C1 segment of cervical spinal cord (tissue), 14 donors: ENCODE results near the gene ASB6.
"Not testable (repeated sequence)": the region's sequence is repeated elsewhere in the genome, so short reads cannot be mapped to it uniquely, and the experiment has no call there.

Experiments
- DNase-seq, 14 donors: peaks; one replicate each; lab custom pipeline; 2025; lab: John Stamatoyannopoulos, UW

ASB6 gene

DNA sequence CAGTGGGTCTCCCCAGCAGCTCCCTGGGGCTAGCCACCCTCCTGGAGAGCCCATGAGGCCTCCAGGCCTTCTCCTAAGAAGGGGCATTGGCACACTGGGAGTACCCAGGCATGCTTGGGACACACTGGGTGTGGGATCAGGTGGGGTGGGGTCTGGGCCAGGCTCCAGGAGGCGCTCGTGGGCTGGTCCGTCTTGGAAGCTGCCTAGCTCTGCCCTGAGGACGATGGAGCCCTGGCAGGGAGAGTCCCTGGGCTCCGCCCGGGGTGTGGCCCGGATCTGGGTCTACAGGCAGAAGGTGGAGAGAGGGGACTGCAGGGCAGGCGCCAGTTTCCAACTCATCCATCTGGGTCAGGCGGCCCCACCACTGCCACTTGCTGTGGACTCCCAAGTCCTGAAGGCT lies 25.9 kb upstream of the ASB6 start:
- DNase-seq, result no peak

DNA sequence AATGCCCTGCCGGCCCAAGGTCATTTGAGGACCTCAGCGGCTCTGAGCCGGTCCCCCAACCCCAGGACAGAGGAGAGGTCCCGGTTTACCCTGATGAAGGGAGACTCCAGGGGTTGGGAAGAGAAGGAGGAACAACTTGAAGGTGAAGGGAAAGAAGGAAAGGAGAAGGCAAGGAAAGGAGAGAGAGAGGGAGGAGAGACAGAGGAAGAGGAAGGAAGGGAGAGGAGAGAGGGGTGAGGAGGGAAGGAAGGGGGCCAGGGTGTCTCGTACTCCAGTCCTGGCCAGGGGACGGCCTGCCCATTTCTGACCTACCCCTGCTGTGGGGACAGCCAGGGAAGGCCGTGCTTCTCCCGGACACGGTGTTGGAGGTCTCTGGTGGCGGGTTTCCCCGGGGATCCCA lies 25.4 kb upstream of the ASB6 start:
- DNase-seq, result no peak

DNA sequence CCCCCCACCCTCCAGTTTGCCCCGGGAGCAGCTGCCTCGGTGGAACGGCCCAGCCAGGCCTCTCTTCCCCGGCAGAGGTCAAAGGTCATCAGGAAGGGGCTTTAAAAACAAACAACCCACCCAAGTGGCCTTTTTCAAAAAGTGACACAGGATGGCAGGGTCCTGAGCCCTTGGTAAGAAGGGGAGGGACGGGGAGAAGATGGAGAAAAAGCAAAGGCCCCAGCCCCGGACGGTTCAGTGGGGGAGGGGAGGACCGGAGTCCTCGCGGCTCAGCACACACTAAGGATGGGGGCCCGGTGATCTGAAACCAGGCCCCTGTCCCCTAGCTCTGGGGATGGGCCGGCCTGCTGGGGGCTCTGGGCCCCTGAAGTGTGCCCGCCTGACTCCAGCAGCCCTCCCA lies 24.6 kb upstream of the ASB6 start:
- DNase-seq, result no peak

DNA sequence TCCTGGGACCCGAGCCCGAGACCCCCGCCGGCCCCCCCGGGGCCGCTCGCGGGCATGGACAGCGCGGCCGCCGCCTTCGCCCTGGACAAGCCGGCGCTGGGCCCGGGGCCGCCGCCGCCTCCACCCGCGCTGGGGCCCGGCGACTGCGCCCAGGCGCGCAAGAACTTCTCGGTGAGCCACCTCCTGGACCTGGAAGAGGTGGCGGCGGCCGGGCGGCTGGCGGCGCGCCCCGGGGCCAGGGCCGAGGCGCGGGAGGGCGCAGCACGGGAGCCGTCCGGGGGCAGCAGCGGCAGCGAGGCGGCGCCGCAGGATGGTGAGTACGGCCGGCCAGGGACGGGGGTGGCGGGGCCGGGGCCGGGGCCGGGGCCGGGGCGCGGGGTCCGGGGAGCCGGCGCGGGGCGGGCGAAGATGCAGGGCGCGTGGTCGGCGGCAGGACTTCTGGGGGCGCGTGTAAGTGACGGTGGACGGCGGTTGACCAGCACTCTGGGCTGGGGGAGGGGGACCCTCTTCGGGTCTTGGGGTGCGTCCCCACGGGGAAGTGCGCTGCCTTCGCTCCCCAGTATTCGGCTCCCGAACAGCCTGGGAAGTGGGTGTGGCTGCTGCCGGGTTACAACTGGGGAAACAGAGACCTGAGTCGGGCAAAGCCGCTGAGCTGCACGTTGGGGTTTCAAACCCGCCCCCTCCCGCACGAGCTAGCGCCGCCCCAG lies 24.0 kb upstream of the ASB6 start:
- DNase-seq, result no peak

DNA sequence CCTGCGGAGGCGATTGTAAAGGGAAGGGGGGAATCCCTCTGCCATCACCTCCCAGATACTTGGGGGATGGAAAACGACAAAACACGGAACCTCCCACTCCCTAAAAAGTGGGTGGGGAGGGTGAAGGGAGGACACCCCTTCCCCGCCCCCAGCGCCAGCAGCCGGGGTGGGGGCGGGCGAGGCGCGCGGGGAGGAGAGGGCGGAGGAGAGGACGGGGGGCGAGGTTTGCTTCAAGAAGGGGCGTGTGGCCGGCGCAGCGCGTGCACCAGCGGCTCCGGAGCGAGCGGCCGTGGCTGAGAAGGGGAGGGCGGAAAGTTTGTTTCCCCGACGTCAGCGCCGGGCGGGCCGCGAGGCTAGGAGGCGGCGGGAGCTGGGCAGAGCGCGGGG lies 23.4 kb upstream of the ASB6 start, which contains the start of gene PRRX2:
PRRX2 (plus strand) TSS at position 259 of the 387 bp plus-strand sequence. CDS start 221 bp downstream, outside the sequence.
- DNase-seq, result no peak

DNA sequence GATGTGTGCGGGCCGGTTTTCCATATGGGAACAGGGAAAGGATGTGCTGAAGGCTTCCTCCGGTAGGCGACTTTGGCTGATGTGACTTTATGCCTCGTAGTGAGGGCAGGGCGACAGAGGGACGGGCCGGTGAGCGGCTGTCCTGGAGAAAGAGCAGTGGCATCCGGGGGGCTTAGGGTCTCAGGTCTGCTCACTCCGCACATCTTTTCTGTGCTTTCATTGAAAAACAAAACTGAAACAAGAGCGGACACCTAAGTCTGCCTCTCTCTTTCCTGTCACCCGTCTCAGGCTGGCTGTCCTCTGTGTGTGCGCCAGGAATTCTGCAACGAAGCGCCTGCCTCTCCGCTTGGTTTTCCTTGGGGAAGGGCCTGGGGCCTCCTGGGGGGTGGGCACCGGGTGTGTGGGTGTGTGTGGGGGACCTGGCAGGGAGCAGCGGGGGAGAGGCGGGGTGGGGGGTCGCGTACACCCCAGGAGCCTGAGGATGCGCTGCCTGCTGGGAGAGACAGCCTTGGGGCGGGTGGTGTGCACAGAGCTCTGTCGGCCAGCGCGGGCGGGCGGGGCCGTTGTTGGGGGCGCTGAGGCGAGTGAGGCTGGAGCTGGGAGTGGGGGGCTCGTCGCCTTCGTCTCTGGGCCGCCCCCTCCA lies 22.9 kb upstream of the ASB6 start:
- no peak for DNase-seq

DNA sequence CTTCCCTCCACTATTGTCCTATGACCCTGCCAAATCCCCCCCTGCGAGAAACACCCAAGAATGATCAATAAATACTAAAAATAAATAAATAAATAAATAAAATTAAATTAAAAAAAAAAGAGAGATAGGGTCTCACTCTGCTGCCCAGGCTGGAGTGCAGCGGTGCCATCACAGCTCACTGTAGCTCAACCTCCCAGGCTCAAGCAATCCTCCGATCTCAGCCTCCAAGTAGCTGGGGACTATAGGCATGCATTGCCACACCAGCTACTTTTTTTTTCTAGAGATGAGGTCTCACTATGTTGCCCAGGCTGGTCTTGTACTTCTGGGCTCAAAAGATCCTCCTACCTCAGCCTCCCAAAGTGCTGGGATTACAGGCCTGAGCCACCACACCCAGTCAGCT lies 20.3 kb upstream of the ASB6 start:
- DNase-seq, result not testable (repeated sequence)

DNA sequence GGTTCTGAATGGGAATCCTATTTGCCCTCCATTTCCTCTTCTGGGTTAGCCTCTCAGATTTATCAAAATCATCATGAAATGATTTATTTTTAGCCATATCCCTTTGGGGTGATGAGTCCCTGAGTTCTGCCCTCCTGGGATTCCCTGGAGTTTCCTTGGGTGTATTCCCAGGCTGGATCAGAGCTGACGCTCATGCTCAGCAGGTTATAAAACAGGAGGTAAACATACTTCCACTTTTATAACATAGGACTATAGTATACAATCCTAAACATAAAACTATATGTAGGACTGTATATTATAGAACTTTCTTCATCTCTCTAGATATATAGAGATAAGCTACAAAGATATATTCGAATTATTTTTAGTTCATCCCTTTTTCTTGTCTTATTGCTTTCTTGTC lies 19.1 kb upstream of the ASB6 start:
- no peak for DNase-seq

DNA sequence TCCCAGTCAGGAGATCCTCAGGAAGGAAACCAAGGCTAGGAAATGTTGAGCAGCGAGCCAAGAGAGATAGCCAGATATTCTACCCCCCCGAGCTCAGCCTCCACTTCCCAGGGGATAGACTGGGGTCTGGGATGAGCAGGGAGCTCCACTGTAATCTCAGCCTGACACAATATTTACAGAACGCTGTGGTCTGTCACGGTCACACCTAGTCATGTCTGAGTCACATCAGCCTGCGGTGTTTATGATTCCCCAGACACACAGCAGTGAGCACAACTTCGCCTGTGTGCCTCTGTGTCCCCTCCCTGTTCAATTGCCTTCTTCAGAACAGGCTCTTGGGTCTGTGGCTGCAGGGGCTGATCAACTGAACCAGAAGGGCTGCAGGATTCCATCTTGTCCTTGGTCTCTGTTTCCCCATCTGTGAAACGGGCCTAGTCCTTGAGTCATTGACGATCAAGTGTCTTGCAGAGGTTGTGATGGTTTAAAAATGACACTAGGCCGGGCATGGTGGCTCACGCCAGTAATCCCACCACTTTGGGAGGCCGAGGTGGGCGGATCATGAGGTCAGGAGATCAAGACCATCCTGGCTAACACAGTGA lies 14.9 kb upstream of the ASB6 start:
- no peak for DNase-seq

DNA sequence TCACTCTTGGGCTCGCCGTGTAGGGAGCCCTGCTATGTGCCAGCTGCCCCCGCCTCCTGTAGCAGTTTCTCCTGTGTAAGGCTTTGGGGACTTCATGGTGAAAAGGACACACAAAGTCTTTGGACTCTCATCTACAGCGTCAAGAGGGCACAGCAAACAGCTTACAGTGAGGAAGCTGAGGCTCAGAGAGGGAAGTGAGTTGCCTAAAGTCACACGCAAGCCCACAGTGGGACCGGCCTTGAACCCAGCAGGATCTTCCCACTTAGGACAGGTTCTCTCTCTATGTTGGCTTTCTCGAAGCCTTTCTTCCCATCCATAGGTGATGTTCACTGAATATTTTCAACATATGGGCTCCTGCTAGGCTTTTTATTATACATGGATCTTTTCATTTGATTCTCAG lies 13.7 kb upstream of the ASB6 start:
- DNase-seq, result no peak

DNA sequence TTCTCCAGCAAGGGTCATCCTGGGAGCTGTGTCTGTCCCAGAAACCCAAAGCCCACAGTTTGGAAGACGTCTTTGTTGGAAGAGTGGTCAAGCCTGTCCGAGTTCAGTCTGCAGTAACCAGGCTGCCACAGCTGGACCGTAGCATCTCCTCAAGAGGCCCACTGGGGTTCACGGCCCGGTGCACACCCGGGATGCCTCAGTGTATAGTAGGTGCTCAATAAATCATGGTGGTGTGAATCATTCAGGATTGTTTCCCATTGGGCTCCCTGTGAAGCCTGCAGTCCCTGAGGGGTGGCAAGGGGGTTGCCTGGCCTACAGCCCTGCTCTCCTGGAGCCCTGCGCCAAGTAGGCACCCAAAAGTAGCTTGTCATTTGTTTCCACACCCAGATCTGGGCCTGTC lies 13.2 kb upstream of the ASB6 start:
- DNase-seq, result no peak

DNA sequence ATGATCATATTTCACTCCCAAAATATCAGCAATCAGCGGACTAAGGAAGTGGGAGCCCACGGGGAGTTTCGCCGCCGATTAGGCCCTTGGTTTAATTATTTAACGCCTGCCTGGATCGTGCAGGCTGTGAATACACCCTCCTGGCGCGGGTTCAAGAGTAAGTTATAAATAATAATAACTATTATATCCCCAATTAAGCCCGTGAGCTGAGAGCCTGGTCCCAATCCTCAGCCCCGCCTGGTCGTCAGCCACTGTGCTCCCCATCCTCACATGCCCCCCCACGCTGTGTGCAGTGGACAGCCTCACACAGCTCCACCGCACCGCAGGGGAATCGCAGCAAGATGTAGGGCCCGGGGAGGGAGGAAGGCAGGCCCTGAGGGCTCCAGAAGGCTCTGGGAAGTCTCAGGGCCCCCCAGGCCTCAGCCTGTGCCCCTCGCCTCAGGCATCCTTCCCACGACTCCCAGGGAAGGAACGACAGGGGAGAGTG lies 12.6 kb upstream of the ASB6 start:
- DNase-seq, result no peak

DNA sequence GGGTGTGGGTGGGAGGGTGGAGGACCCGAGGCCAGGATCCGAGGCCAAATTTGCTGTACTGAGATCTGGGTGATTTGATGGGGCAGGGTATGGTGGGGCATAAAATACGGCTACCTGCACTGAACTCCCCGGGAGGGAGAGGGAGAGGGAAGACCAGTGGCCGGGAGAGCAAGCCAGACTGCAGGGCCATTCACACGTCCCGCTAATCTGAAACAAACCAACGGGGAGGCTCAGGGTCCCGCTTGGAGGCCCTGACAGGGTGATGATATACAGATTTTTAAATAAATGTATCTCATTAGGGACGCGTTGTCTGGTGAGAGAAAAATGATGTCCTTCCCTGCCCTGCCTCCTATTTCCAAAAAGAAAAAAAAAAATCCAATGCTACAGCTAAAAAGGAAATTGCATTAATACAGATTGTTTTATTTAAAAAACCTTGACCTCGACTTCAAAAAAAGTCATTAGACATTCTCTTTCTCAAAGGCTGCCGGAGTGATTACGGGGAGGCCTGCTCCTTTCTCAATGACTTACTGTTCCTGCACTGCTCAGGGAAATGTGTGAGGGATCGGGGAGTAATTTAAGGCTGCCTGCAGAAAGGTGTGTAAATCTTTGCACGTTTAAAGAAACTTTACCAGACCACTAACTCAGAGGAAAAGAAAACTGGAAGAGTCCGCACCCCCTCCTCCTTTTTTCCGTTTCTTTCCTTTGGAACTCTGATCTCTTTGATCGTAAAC lies 12.0 kb upstream of the ASB6 start:
- no peak for DNase-seq

DNA sequence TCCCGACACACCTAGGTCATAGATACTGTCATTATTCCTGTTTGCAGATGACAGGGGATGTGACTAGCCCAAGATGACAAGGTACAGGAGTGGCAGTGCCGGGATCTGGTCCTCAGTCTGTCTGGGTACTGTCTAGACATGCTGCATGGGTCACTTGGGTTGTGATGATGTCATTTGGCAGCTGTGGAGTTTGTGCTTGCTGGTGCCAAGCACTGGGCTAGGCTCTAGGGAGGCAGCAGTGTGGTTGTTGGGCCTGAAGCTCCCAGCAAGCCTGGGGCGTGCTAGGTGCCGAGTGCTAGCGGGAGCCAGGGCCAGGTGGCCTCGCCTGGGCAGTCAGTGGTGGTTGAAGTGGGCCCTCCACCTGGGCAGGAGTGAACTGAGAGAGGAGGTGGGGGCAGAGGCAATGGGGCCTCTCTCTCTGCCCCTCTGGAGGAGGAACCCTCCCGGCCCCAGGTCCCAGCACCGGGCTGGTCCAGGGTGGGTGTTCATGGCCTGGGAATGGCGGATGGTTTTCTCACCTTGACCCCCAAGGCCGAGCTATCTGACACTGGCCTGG lies 8.8 kb upstream of the ASB6 start:
- no peak for DNase-seq

DNA sequence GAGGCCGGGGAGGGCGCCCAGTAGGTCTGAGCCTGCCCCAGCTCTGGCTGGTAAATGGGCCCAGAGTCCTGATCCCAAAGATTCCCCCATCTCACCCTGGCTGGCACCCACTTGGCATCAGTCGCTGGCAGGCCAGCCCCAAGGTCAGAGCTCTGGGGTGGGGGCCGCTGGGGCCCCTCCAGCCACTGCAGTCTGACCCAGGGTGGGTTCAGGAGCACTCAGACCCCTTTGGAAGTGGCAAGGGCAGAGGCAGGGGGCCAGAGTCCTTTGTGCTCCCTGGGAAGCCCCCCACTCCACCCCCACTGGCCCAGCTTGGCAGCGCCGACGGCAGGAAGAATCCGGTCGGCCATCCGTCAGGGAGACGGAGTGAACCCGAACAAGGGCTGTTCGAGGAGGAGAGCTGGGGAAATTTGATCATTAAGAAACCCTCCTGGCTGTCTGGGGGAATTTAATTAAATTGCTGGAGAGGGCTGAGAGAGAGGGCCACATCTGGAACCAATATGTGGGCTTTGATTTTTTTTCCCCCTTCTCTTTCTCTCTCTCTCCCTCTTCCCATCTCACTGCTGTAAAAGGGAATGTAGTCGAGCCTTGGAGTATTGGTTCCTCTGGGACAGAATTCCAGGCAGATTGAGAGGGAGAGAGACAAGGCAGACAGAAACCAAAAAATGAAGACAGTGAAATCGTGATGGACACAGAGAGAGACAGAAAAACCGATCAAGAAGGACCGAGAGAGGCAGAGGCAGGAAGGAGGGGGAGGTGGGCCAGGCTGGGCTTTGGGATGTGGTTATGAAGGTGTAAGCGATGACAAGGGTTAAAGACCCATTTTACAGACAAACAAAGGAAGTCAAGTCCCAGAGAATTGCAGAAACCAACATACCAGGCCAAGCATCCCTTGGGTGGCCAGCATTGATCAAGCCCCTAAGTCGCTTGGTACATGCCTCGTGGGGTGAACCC lies 8.1 kb upstream of the ASB6 start:
- DNase-seq, result no peak

DNA sequence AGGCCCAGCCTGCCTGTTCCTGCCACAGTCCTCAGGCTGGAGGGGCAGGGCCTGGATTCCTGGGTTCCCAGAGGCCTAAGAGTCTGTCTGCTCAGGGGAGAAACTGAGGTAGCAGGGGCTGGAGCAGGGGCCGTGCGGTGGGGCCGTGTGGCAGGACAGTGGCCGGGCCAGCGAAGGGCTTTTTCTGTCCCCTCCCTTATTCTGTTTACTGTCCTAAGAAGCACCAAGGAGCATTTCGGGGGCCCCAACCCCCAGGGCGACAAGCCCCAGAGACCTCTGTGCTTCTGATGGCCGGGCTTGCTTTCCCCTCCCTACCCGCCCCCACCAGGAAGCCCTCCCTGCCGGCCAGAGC lies 6.8 kb upstream of the ASB6 start:
- no peak for DNase-seq

DNA sequence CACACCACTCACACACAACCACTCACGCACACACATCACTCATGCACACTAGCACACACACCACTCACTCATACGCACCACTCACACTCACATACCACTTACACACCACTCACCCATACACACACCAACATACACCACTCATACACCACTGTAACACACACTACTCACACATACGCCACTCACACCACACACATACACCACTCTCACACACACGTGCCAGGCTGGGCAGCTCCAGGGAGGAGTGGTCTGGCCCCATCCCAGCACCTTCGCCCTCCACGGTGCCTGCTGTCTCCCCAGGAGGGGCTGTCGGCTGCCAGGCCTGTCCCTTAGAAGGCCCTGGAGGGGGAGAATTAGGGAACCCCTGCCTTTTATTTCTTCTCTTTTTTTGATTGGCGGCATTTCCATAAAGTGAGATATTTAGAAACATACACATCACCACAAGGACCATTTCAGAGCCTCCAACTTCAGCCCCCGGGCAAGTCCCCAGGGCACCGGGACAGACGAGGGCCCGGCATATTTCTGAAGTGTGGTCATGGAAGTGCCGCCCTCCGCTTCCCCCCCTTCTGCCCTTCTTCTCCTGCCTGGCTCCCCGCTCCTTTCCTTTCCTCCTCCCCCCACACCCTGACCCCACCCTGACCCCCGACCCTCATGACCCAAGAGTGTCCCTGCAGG lies 6.3 kb upstream of the ASB6 start:
- DNase-seq, result no peak

DNA sequence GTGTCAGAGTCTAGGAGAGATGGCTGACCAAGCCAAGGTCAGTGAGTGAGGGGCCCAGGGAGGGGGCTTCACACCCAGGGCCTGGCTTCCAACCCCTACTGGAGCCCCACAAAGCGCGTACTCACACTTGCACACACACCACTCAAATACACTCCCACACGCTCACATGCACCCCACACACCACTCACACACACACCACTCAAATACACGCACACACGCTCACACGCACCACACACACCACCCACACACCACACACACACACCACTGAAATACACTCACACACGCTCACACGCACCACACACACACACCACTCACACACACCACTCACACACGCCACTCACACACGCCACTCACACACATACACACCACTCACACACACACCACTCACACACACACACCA lies 5.7 kb upstream of the ASB6 start:
- no peak for DNase-seq

DNA sequence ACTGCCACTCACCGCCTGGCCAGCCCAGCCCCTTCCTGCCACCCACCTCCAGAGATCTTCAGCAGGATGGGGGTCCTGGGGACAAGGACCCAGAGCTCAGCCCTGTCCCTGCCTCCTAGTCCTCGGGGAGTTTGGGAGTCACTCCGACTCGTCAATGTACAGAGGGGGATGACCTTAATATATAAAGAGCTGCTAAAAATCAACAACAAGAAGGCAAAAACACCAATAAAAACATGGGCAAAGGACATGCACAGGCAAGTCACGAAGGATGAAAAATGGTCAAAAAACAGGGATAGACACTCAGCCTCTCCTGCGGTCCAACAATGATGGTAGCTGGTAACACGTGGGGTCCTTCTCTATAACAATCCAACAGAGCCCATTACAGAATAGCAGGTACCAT lies 4.7 kb upstream of the ASB6 start:
- DNase-seq, result no peak

DNA sequence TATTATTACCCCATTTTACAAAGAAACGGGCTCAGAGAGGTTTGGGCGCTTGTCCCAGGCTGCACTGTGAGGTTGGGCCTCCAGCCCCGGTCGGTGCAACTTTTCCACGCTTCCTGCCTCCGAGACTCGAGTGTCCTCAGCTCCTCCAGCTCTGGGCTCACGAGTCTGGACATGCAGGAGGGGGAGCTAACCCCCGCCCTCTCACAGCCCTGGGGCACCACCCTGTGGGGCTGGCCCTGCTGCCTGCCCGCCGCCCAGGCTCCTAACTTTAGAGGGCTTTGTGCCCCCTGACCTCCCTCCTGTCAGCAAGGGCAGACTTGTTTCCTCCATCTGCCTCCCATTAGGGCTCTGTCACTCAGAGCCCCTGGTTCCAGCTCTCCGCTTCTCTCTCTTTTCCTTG lies 4.3 kb upstream of the ASB6 start:
- DNase-seq, result no peak
